VCaP (cell line): ENCODE measurements around the gene FAM204A.
A peak's percentile ranks its signal among the peaks of the same experiment; 100 is the strongest.

Source experiments
- H3K27ac ChIP-seq: fragments of 450-650 bp; 2 replicates; pipeline ENCODE4 v1.5.1; 2017
- CTCF ChIP-seq: fragments of 450-650 bp; conservative IDR thresholded peaks from 2 replicates; pipeline ENCODE4 v1.5.1; 2017; ENCODE audit warnings: mild to moderate bottlenecking, moderate library complexity

Gene FAM204A

GRCh38 chr10:118264252-118264651, 77.9 kb downstream of the FAM204A start:
- H3K27ac ChIP-seq, result no peak overlapping the region
- TF ChIP-seq CTCF, result no peak

- no peak overlapping the region for H3K27ac ChIP-seq
- TF ChIP-seq CTCF, result no peak
Measured at GRCh38 chr10:118262538-118262937, 79.6 kb downstream of the FAM204A start.

GRCh38 chr10:118259288-118259906, 82.7 kb downstream of the FAM204A start:
- peak; percentile 16; the same call in 1 of the 2 replicates for TF ChIP-seq CTCF
- H3K27ac ChIP-seq, result no peak overlapping the region

GRCh38 chr10:118258285-118258684, 83.8 kb downstream of the FAM204A start:
- TF ChIP-seq CTCF, result no peak
- no peak overlapping the region for H3K27ac ChIP-seq

GRCh38 chr10:118256825-118257570, 85.1 kb downstream of the FAM204A start:
- H3K27ac ChIP-seq, result peak overlapping the region; percentile 59
- TF ChIP-seq CTCF, result no peak

- no peak for TF ChIP-seq CTCF
- H3K27ac ChIP-seq, result peak overlapping the region; percentile 59
Measured at GRCh38 chr10:118256209-118256608, 85.9 kb downstream of the FAM204A start.

- no peak overlapping the region for H3K27ac ChIP-seq
- TF ChIP-seq CTCF, result no peak
Measured at GRCh38 chr10:118255355-118255754, 86.8 kb downstream of the FAM204A start.
